HEK293 (cell line): ENCODE data around the gene GPR149.

Experiments
- CTCF ChIP-seq: fragments of 450-650 bp; formaldehyde crosslinking; IDR thresholded peaks from 2 replicates; pipeline ENCODE4 v1.5.1; 2016; ENCODE audit warnings: missing biosample characterization, missing genetic modification characterization
- GLIS1 ChIP-seq: fragments of 450-650 bp; formaldehyde crosslinking; IDR thresholded peaks from 2 replicates; pipeline ENCODE4 v1.5.1; 2016; ENCODE audit warnings: missing biosample characterization, missing genetic modification characterization
- ZNF112 ChIP-seq: fragments of 450-650 bp; formaldehyde crosslinking; IDR thresholded peaks from 2 replicates; pipeline ENCODE4 v1.5.0; 2017; ENCODE audit warnings: missing biosample characterization, missing genetic modification characterization
- ZNF121 ChIP-seq: fragments of 450-650 bp; formaldehyde crosslinking; IDR thresholded peaks from 2 replicates; pipeline ENCODE4 v1.5.1; 2016; ENCODE audit warnings: missing biosample characterization, missing genetic modification characterization
- ZNF426 ChIP-seq: fragments of 450-650 bp; formaldehyde crosslinking; IDR thresholded peaks from 2 replicates; pipeline ENCODE4 v1.5.1; 2017; ENCODE audit warnings: missing biosample characterization, missing genetic modification characterization, mild to moderate bottlenecking, inconsistent platforms, moderate library complexity
- ZNF513 ChIP-seq: fragments of 450-650 bp; IDR thresholded peaks from 2 replicates; pipeline ENCODE4 v1.5.1; 2018; ENCODE audit warnings: missing biosample characterization, missing genetic modification characterization

DNA sequence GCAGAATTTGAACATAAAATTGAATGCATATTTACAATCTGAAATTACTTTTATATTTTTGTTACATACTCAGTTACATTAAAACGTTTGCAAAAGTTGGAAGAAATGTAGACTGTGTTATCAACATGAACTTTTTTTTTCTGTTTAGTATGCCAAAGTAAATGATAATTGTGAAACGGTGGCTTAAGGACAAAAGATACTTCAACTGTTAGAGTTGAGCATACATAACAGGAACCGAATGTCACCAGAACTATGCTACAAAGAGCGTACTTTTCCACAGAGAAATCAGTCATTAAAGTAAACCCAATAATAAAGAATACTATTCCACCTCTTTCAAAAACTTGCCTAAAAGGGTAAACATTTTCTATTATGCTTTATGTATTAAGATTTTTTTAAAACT is 91.4 kb downstream of the GPR149 start:
- TF ChIP-seq CTCF (tag by site-specific recombination) (no peak), GLIS1 (tag by site-specific recombination) (no peak), ZNF426 (tag by site-specific recombination) (no peak), ZNF112 (no peak), ZNF513 (no peak), ZNF121 (tag by site-specific recombination) (no peak)
